GF-D8 (cell line): Measurements from ENCODE around the gene NECAB2.

Source experiments
- DNase-seq: peaks from one replicate; lab custom pipeline; 2025; lab: John Stamatoyannopoulos, UW

NECAB2 gene

GRCh38 chr16:83967838-83968305, at the start of gene NECAB2:
TSS of gene NECAB2 (plus strand) at chr16:83968244. CDS start at chr16:83968649, 405 bp downstream.
- DNase-seq: no peak

GRCh38 chr16:83920894-83921491, 47.1 kb upstream of the NECAB2 start:
- no peak for DNase-seq

GRCh38 chr16:83923581-83924365, 44.3 kb upstream of the NECAB2 start:
- DNase-seq: no peak

- DNase-seq: no peak
Observed at GRCh38 chr16:83924686-83925085, 43.4 kb upstream of the NECAB2 start.

GRCh38 chr16:83925095-83925905, 42.7 kb upstream of the NECAB2 start:
- no peak for DNase-seq

GRCh38 chr16:83925957-83926725, 41.9 kb upstream of the NECAB2 start:
- DNase-seq: no peak

- DNase-seq: no peak
Observed at GRCh38 chr16:83926726-83927397, 41.2 kb upstream of the NECAB2 start.

GRCh38 chr16:83928341-83929055, 39.5 kb upstream of the NECAB2 start:
- DNase-seq: no peak

- DNase-seq: no peak
Observed at GRCh38 chr16:83929811-83930555, 38.1 kb upstream of the NECAB2 start.

GRCh38 chr16:83930730-83931500, 37.1 kb upstream of the NECAB2 start:
- DNase-seq: no peak

- no peak for DNase-seq
Observed at GRCh38 chr16:83931556-83931955, 36.5 kb upstream of the NECAB2 start.

GRCh38 chr16:83932304-83932703, 35.7 kb upstream of the NECAB2 start:
- no peak for DNase-seq

- no peak for DNase-seq
Observed at GRCh38 chr16:83932955-83933673, 34.9 kb upstream of the NECAB2 start.

GRCh38 chr16:83933885-83934683, 34.0 kb upstream of the NECAB2 start:
- no peak for DNase-seq

- DNase-seq: no peak
Observed at GRCh38 chr16:83934684-83934977, 33.4 kb upstream of the NECAB2 start.

- DNase-seq: no peak
Observed at GRCh38 chr16:83935005-83935857, 32.8 kb upstream of the NECAB2 start.

GRCh38 chr16:83935858-83936255, 32.2 kb upstream of the NECAB2 start:
- no peak for DNase-seq
